Lower leg skin (tissue), 3 donors: ENCODE measurements around the gene ESR2.
"Not testable (repeated sequence)": the region's sequence is repeated elsewhere in the genome, so short reads cannot be mapped to it uniquely, and the experiment has no call there.

Source experiments
- POLR2A ChIP-seq, 2 donors: fragments of 450-650 bp; IDR thresholded peaks; one replicate each; pipeline ENCODE4 v1.6.1; 2016 to 2017; ENCODE audit warnings: antibody characterized with exemption in 2 of 2, mild to moderate bottlenecking in 1 of 2, moderate library complexity in 1 of 2
- TF ChIP-seq, protein P1 (sequence below), 3 donors: fragments of 450-650 bp; IDR thresholded peaks; one replicate each; pipeline ENCODE4 v1.5.1; 2016; ENCODE audit warnings: antibody characterized with exemption in 3 of 3, mild to moderate bottlenecking in 3 of 3, moderate library complexity in 2 of 3

DNA sequence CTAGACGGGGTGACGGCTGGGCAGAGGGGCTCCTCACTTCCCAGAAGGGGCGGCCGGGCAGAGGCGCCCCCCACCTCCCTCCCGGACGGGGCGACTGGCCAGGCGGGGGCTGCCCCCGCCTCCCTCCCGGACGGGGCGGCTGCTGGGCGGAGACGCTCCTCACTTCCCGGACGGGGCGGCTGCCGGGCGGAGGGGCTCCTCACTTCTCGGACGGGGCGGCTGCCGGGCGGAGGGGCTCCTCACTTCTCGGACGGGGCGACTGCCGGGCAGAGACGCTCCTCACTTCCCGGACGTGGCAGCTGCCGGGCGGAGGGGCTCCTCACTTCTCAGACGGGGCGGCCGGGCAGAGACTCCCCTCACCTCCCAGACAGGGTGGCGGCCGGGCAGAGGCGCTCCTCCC is 111.3 kb downstream of the ESR2 start:
- not testable (repeated sequence) for TF ChIP-seq POLR2A (IDR thresholded peaks at IDR 0.05)
- TF ChIP-seq, protein P1, sequence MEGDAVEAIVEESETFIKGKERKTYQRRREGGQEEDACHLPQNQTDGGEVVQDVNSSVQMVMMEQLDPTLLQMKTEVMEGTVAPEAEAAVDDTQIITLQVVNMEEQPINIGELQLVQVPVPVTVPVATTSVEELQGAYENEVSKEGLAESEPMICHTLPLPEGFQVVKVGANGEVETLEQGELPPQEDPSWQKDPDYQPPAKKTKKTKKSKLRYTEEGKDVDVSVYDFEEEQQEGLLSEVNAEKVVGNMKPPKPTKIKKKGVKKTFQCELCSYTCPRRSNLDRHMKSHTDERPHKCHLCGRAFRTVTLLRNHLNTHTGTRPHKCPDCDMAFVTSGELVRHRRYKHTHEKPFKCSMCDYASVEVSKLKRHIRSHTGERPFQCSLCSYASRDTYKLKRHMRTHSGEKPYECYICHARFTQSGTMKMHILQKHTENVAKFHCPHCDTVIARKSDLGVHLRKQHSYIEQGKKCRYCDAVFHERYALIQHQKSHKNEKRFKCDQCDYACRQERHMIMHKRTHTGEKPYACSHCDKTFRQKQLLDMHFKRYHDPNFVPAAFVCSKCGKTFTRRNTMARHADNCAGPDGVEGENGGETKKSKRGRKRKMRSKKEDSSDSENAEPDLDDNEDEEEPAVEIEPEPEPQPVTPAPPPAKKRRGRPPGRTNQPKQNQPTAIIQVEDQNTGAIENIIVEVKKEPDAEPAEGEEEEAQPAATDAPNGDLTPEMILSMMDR (IDR thresholded peaks at IDR 0.05): not testable (repeated sequence)
